SKM-1 (cell line): ENCODE measurements around the gene CLSTN3.
"Not testable (repeated sequence)": the region's sequence is repeated elsewhere in the genome, so short reads cannot be mapped to it uniquely, and the experiment has no call there.

Experiments used
- DNase-seq: peaks from one replicate; lab custom pipeline; 2025; ENCODE audit not compliant: unreplicated experiment; lab: John Stamatoyannopoulos, UW

CLSTN3 gene

GRCh38 chr12:7103837-7104584 is 26.2 kb upstream of the CLSTN3 start:
- no peak for DNase-seq

- no peak for DNase-seq
Measured at GRCh38 chr12:7106082-7106481, 24.1 kb upstream of the CLSTN3 start.

- DNase-seq, result not testable (repeated sequence)
Measured at GRCh38 chr12:7107181-7107580, 23.0 kb upstream of the CLSTN3 start.

- DNase-seq, result no peak
Measured at GRCh38 chr12:7107636-7108002, 22.6 kb upstream of the CLSTN3 start.

GRCh38 chr12:7108003-7108795 is 22.0 kb upstream of the CLSTN3 start:
- DNase-seq, result peak; percentile 38

GRCh38 chr12:7108796-7109571 is 21.2 kb upstream of the CLSTN3 start, which contains the start of gene C1RL:
Gene C1RL, minus strand, starts transcription at chr12:7109214. Its CDS starts 34 bp downstream, at chr12:7109180.
- peak; percentile 48 for DNase-seq

GRCh38 chr12:7109572-7109920 is 20.6 kb upstream of the CLSTN3 start:
- DNase-seq, result no peak

GRCh38 chr12:7110661-7111060 is 19.5 kb upstream of the CLSTN3 start:
- no peak for DNase-seq

GRCh38 chr12:7112041-7112440 is 18.1 kb upstream of the CLSTN3 start:
- DNase-seq, result no peak

- DNase-seq, result peak; percentile 5
Measured at GRCh38 chr12:7113389-7113871, 16.7 kb upstream of the CLSTN3 start.

GRCh38 chr12:7114008-7114407 is 16.2 kb upstream of the CLSTN3 start:
- no peak for DNase-seq

GRCh38 chr12:7114851-7115250 is 15.3 kb upstream of the CLSTN3 start:
- no peak for DNase-seq

- no peak for DNase-seq
Measured at GRCh38 chr12:7116196-7116595, 14.0 kb upstream of the CLSTN3 start.

- no peak for DNase-seq
Measured at GRCh38 chr12:7116916-7117315, 13.3 kb upstream of the CLSTN3 start.

GRCh38 chr12:7117670-7118069 is 12.5 kb upstream of the CLSTN3 start:
- DNase-seq, result no peak

- no peak for DNase-seq
Measured at GRCh38 chr12:7118881-7119280, 11.3 kb upstream of the CLSTN3 start.

- no peak for DNase-seq
Measured at GRCh38 chr12:7120166-7120565, 10.0 kb upstream of the CLSTN3 start.

- DNase-seq, result no peak
Measured at GRCh38 chr12:7121324-7121723, 8.8 kb upstream of the CLSTN3 start.

- no peak for DNase-seq
Measured at GRCh38 chr12:7122811-7123769, 7.1 kb upstream of the CLSTN3 start.

- no peak for DNase-seq
Measured at GRCh38 chr12:7123806-7124522, 6.2 kb upstream of the CLSTN3 start.
